ENCODE measurements around the gene CDK5RAP2. TPM values are rescaled to one million over a fixed set of nuclear protein-coding genes. Genes with fewer than 3 reads are reported as not detected.

CDK5RAP2 gene
- total and polyA plus RNA-seq, 2 donors (not counting 1 experiment from before 2014, with no cell fraction given), result 17.7 to 48.6 TPM

DNA sequence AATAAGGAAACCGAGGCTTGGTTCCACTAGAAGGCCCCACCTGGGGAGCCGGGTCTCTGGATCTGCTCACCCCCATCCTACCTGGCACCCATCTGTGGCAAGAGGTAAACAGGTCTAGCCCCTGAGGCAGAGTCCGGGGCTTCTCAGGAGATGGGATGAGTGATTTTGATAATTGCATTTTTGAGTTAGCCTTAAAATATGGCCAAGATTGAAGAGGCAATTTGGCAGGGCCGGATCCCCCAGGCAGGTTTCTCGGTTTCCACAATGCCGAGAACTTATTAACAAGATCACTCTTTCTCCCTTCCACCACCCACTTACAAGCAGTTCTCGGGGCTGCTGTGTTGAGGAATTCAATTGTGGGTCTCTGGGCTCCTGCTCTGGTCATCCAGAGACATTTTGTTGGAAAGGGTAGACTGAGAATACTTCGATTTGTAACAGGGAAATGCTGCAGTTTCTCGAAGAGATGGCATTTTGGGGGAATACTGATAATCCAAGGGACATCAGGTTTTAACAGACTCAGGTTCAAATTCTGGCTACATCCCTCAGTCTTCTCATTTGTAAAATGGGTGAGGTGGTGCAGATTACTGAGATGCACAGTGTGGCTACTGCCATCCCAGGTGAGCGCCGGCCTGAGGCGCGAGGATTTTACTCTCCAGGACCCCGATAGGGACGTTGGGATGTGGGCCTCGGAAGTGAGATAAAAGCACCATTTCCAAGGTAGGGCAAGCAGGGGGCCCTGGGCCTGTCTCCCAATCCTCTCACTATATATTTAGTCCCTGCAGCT lies 194.2 kb downstream of the CDK5RAP2 start:
- DNase-seq (ENCODE audit: low read depth in 2 of 2), result no peak
- Histone ChIP-seq H3K79me2 (ENCODE audit: control insufficient read depth, insufficient read depth, low read length) (no peaks in the 10 kb centered on the region), H4K20me1 (ENCODE audit: control insufficient read depth, extremely low read depth, insufficient read depth, low read length) (no peaks in the 10 kb centered on the region), H3K27me3 (ENCODE audit: control insufficient read depth, insufficient read depth, low read length) (no peaks in the 10 kb centered on the region), H3K4me2 (ENCODE audit: extremely low read depth, insufficient read depth, low read length) (no peak overlapping the region), H3K9me3 (ENCODE audit: control insufficient read depth, insufficient read depth, low read depth, low read length) (no peaks in the 10 kb centered on the region), H3K4me3 (replicated peaks in 1 of 4; ENCODE audit: control extremely low read depth in 1 of 4, insufficient read depth in 1 of 4, low read depth in 3 of 4, low read length in 4 of 4) (no peak overlapping the region), H3K27ac (ENCODE audit: insufficient read depth, low read length) (no peak overlapping the region), H2AFZ (ENCODE audit: low read length) (no peak overlapping the region), H3K36me3 (ENCODE audit: control insufficient read depth, insufficient read depth, low read length) (peaks cover 2% of the 10 kb centered on the region), H3K4me1 (ENCODE audit: control insufficient read depth, extremely low read depth, insufficient read depth, low read length) (no peaks in the 10 kb centered on the region), H3K9ac (ENCODE audit: insufficient read depth, low read length) (no peak overlapping the region)
- TF ChIP-seq, protein P1, sequence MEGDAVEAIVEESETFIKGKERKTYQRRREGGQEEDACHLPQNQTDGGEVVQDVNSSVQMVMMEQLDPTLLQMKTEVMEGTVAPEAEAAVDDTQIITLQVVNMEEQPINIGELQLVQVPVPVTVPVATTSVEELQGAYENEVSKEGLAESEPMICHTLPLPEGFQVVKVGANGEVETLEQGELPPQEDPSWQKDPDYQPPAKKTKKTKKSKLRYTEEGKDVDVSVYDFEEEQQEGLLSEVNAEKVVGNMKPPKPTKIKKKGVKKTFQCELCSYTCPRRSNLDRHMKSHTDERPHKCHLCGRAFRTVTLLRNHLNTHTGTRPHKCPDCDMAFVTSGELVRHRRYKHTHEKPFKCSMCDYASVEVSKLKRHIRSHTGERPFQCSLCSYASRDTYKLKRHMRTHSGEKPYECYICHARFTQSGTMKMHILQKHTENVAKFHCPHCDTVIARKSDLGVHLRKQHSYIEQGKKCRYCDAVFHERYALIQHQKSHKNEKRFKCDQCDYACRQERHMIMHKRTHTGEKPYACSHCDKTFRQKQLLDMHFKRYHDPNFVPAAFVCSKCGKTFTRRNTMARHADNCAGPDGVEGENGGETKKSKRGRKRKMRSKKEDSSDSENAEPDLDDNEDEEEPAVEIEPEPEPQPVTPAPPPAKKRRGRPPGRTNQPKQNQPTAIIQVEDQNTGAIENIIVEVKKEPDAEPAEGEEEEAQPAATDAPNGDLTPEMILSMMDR (conservative IDR thresholded peaks at IDR 0.05 in 1 of 2, IDR thresholded peaks at IDR 0.05 in 1 of 2; ENCODE audit: low read depth in 1 of 2, low read length in 2 of 2), result no peak
- no peak for TF ChIP-seq EZH2 (IDR thresholded peaks at IDR 0.05; ENCODE audit: low read length, missing control alignments)

DNA sequence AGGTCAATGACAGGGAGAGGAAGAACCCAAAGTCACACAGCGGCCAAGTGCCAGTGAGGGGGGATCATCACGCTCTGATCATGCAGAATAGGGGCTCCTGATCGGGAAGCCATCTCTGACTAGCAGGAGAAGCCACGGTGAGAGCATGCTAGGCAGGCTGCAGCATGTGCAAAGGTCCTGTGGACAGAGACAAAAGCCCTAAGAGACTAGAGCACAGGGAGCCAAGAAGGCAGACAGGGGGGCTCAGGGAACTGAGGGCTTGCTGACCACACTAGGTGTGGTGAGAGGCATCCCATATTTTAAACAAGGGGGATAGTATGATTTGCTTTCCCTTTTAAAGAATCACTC lies 195.1 kb downstream of the CDK5RAP2 start:
- H2AFZ ChIP-seq (ENCODE audit: low read length), result no peak overlapping the region
- H3K27ac ChIP-seq (ENCODE audit: insufficient read depth, low read length), result no peak overlapping the region
- no peaks in the 10 kb centered on the region for H3K4me1 ChIP-seq (ENCODE audit: control insufficient read depth, extremely low read depth, insufficient read depth, low read length)
- no peaks in the 10 kb centered on the region for H3K27me3 ChIP-seq (ENCODE audit: control insufficient read depth, insufficient read depth, low read length)
- DNase-seq (ENCODE audit: low read depth in 2 of 2), result no peak
- no peak overlapping the region for H3K4me2 ChIP-seq (ENCODE audit: extremely low read depth, insufficient read depth, low read length)
- no peaks in the 10 kb centered on the region for H4K20me1 ChIP-seq (ENCODE audit: control insufficient read depth, extremely low read depth, insufficient read depth, low read length)
- TF ChIP-seq, protein P1 (conservative IDR thresholded peaks at IDR 0.05 in 1 of 2, IDR thresholded peaks at IDR 0.05 in 1 of 2; ENCODE audit: low read depth in 1 of 2, low read length in 2 of 2), result no peak
- no peak for TF ChIP-seq EZH2 (IDR thresholded peaks at IDR 0.05; ENCODE audit: low read length, missing control alignments)
- no peak overlapping the region for H3K4me3 ChIP-seq (replicated peaks in 1 of 4; ENCODE audit: control extremely low read depth in 1 of 4, insufficient read depth in 1 of 4, low read depth in 3 of 4, low read length in 4 of 4)
- no peak overlapping the region for H3K9ac ChIP-seq (ENCODE audit: insufficient read depth, low read length)
- H3K79me2 ChIP-seq (ENCODE audit: control insufficient read depth, insufficient read depth, low read length), result no peaks in the 10 kb centered on the region
- no peaks in the 10 kb centered on the region for H3K9me3 ChIP-seq (ENCODE audit: control insufficient read depth, insufficient read depth, low read depth, low read length)
- peaks cover 1% of the 10 kb centered on the region for H3K36me3 ChIP-seq (ENCODE audit: control insufficient read depth, insufficient read depth, low read length)

DNA sequence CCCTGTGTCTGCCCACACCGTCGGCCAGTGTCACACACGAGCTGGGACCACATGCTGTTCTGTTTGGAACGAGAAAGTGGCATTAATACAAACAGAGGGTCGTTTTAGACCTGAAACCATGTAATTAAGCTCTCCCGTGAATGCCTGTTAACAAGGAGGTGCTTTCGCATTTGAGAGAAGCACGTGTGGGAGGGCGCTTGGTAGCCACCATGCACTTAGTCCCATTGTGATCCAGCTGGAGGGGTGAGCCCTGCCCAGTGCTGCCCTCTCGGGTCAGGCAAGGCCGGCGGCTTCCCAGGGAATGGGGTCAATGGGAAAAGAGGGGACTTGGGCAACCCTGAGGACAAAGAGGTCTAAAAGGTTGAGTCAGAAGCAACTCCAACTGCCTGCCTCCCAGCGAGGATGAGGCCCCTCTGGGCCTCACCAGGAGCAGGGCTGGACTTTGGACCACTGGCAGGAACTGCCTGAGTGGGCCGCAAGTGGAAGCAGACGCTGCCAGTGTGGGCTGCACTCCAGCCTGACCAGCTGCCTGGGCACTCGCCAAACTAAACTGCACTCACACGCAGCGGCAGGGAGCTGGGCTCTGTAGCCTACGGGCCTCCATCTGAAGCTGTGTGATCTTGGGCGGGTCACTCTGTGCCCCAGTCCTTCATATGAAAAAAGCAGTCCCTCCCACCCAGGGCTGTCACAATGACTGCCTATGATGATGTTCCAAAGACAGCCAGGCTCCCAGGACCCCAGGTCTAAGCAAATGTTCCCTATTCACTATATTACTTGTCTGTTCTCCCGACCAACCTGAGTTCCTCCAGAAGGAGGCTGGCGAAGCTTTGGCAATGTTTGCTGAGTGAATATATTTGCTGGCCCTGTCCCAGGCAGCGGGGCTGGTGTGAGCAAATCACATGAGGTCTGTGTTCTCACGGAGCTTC lies 195.7 kb downstream of the CDK5RAP2 start:
- H3K36me3 ChIP-seq (ENCODE audit: control insufficient read depth, insufficient read depth, low read length), result peaks cover 1% of the 10 kb centered on the region
- H2AFZ ChIP-seq (ENCODE audit: low read length), result no peak overlapping the region
- TF ChIP-seq, protein P1 (conservative IDR thresholded peaks at IDR 0.05 in 1 of 2, IDR thresholded peaks at IDR 0.05 in 1 of 2; ENCODE audit: low read depth in 1 of 2, low read length in 2 of 2), result no peak
- no peak for TF ChIP-seq EZH2 (IDR thresholded peaks at IDR 0.05; ENCODE audit: low read length, missing control alignments)
- no peaks in the 10 kb centered on the region for H3K9me3 ChIP-seq (ENCODE audit: control insufficient read depth, insufficient read depth, low read depth, low read length)
- H3K27me3 ChIP-seq (ENCODE audit: control insufficient read depth, insufficient read depth, low read length), result no peaks in the 10 kb centered on the region
- no peaks in the 10 kb centered on the region for H3K4me1 ChIP-seq (ENCODE audit: control insufficient read depth, extremely low read depth, insufficient read depth, low read length)
- H3K4me3 ChIP-seq (replicated peaks in 1 of 4; ENCODE audit: control extremely low read depth in 1 of 4, insufficient read depth in 1 of 4, low read depth in 3 of 4, low read length in 4 of 4), result no peak overlapping the region
- no peaks in the 10 kb centered on the region for H3K79me2 ChIP-seq (ENCODE audit: control insufficient read depth, insufficient read depth, low read length)
- H4K20me1 ChIP-seq (ENCODE audit: control insufficient read depth, extremely low read depth, insufficient read depth, low read length), result no peaks in the 10 kb centered on the region
- H3K9ac ChIP-seq (ENCODE audit: insufficient read depth, low read length), result no peak overlapping the region
- H3K4me2 ChIP-seq (ENCODE audit: extremely low read depth, insufficient read depth, low read length), result peak overlapping the region; percentile 25
- peak; percentile 71 to 82 for DNase-seq (ENCODE audit: low read depth in 2 of 2)
- no peak overlapping the region for H3K27ac ChIP-seq (ENCODE audit: insufficient read depth, low read length)

Measured in fibroblast of lung (primary cell).